CD4-positive, alpha-beta memory T cell (primary cell): ENCODE results near the gene PRDM16. TPM values are rescaled to one million over a fixed set of nuclear protein-coding genes. Genes with fewer than 3 reads are reported as not detected.

Experiments used
- CTCF ChIA-PET: fragments of 350-600 bp; sonication (Branson Sonifier 250); formaldehyde crosslinking; loops from one replicate; lab custom pipeline; 2021; ENCODE audit warnings: inconsistent platforms; ENCODE audit not compliant: partially characterized antibody; lab: Charles Lee
- POLR2A ChIA-PET: fragments of 350-600 bp; sonication (Branson Sonifier 250); formaldehyde crosslinking; loops from one replicate; lab custom pipeline; 2021; ENCODE audit not compliant: partially characterized antibody; lab: Charles Lee
- DNase-seq, 5 donors: peaks; one replicate each; pipeline versions ENCODE4 v3.0.0 to v3.0.0-alpha.2; 2020 to 2022; ENCODE audit warnings: mixed read lengths in 1 of 5
- H3K27ac ChIP-seq: one replicate; pipeline ENCODE4 v1.7.0; 2013; ENCODE audit warnings: low read depth, low read length
- H3K27me3 ChIP-seq: 2 replicates; pipeline ENCODE4 v1.7.0; 2013; ENCODE audit warnings: mild to moderate bottlenecking, low read length, moderate library complexity; ENCODE audit not compliant: insufficient read depth
- H3K36me3 ChIP-seq: 2 replicates; pipeline ENCODE4 v1.7.0; 2013; ENCODE audit warnings: mild to moderate bottlenecking, low read length, moderate library complexity; ENCODE audit not compliant: insufficient read depth
- H3K4me1 ChIP-seq: 2 replicates; pipeline ENCODE4 v1.7.0; 2013; ENCODE audit warnings: mild to moderate bottlenecking, low read length, moderate library complexity; ENCODE audit not compliant: insufficient read depth
- H3K4me3 ChIP-seq, 2 donors: one replicate each; pipeline ENCODE4 v1.7.0; 2013; ENCODE audit warnings: low read length in 2 of 2, mild to moderate bottlenecking in 1 of 2
- H3K9me3 ChIP-seq, 2 donors: one replicate each; pipeline ENCODE4 v1.7.0; 2013; ENCODE audit warnings: low read length in 2 of 2, control low read depth in 1 of 2; ENCODE audit not compliant: control insufficient read depth in 1 of 2
- H3K27ac Mint-ChIP-seq, 7 donors: one replicate each; pipeline ENCODE4 v1.8.0; 2020 to 2021; ENCODE audit warnings: mixed read lengths in 7 of 7, mild to moderate bottlenecking in 6 of 7, inconsistent platforms in 3 of 7, moderate library complexity in 3 of 7
- H3K27me3 Mint-ChIP-seq, 2 donors: one replicate each; pipeline ENCODE4 v1.8.0; 2020 to 2021; ENCODE audit warnings: mixed read lengths in 2 of 2
- H3K36me3 Mint-ChIP-seq, 2 donors: one replicate each; pipeline ENCODE4 v1.8.0; 2020 to 2021; ENCODE audit warnings: mixed read lengths in 2 of 2, inconsistent platforms in 1 of 2, mild to moderate bottlenecking in 1 of 2
- H3K4me1 Mint-ChIP-seq, 4 donors: one replicate each; pipeline ENCODE4 v1.8.0; 2020 to 2021; ENCODE audit warnings: mixed read lengths in 4 of 4, mild to moderate bottlenecking in 1 of 4
- H3K4me3 Mint-ChIP-seq, 8 donors: one replicate each; pipeline ENCODE4 v1.8.0; 2020 to 2021; ENCODE audit warnings: mixed read lengths in 8 of 8, mild to moderate bottlenecking in 7 of 8, moderate library complexity in 6 of 8, inconsistent platforms in 3 of 8
- H3K9me3 Mint-ChIP-seq, 8 donors: one replicate each; pipeline ENCODE4 v1.8.0; 2020 to 2021; ENCODE audit warnings: mixed read lengths in 8 of 8, mild to moderate bottlenecking in 5 of 8, inconsistent platforms in 3 of 8, moderate library complexity in 1 of 8
- intact Hi-C: fragments of 100-400 bp; cut with micrococcal nuclease; formaldehyde crosslinking; loops from one replicate; pipeline ENCODE4 v1.15.1; 2023
- polyA plus RNA-seq, 2 donors: library from polyadenylated mRNA; unstranded; fragments of 300-500 nt; fragmentation: Illumina TruSeq; gene quantifications; one replicate each; pipeline ENCODE4 v1.2.3, GENCODE V29; 2021
- total RNA-seq, 2 experiments: library from RNA; stranded (reverse); gene quantifications; one replicate each; pipeline ENCODE4 v1.2.3, GENCODE V29; 2021

PRDM16 gene
- total and polyA plus RNA-seq, 4 experiments from 2014 or later: not detected

DNA sequence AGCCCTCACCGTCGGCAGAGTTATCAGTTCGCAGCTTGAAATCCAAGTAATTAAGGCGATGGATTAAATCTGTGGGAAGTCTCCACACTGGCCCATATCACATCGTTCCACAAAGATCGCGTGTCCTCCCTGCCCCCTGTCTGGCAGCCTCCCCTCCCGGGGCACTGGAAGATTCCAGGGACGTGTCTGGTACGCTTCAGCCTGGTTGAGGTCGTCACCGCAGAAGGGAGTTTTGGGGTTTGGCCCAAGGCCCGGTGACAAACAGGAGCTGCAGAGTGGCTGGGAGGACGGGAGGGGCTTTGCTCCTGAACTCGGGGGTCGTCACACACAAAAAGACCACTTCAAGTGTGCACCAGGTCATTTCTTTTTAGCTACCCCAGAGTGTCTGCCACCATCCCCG lies 51.1 kb downstream of the PRDM16 start:
- H3K27ac ChIP-seq: no peak overlapping the region
- no peak overlapping the region for H3K4me3 ChIP-seq
- Mint-ChIP-seq H3K27me3 (no peaks in the 10 kb centered on the region), H3K9me3 (no peaks in the 10 kb centered on the region), H3K4me1 (no peaks in the 10 kb centered on the region), H3K4me3 (no peak overlapping the region), H3K27ac (no peak overlapping the region), H3K36me3 (no peaks in the 10 kb centered on the region)
- intact Hi-C loops: no loop called here
- H3K4me1 ChIP-seq: no peaks in the 10 kb centered on the region
- CTCF ChIA-PET: no interaction called here
- H3K9me3 ChIP-seq: no peaks in the 10 kb centered on the region
- no peaks in the 10 kb centered on the region for H3K27me3 ChIP-seq
- POLR2A ChIA-PET: no interaction called here
- H3K36me3 ChIP-seq: no peaks in the 10 kb centered on the region
- DNase-seq: no peak

DNA sequence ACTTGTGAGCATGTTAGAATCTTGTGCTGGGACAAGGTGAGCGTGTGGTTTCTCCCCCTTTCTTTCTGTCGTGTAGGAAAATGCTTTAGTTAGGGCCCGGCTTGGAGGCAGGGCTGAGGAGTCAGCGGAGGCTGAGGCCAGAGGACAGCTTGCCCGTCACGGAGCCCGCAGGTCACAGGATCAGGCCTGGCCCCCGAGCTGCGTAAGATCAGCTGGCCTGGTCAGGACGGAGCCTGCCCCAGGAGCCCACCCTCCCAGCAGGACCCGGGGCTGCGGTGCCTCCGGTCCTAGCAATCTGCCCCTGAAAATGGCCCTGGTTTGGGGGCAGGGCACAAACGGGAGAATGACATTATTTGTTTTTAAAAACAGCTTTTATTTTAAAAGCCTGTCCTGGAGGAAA lies 52.0 kb downstream of the PRDM16 start:
- ChIA-PET CTCF (no interaction called here), POLR2A (no interaction called here)
- Histone ChIP-seq H3K4me3 (no peak overlapping the region), H3K4me1 (no peaks in the 10 kb centered on the region), H3K36me3 (no peaks in the 10 kb centered on the region), H3K27me3 (no peaks in the 10 kb centered on the region), H3K27ac (no peak overlapping the region), H3K9me3 (no peaks in the 10 kb centered on the region)
- no peak overlapping the region for H3K4me3 Mint-ChIP-seq
- H3K9me3 Mint-ChIP-seq: no peaks in the 10 kb centered on the region
- intact Hi-C loops: no loop called here
- no peak overlapping the region for H3K27ac Mint-ChIP-seq
- no peaks in the 10 kb centered on the region for H3K27me3 Mint-ChIP-seq
- H3K36me3 Mint-ChIP-seq: no peaks in the 10 kb centered on the region
- no peaks in the 10 kb centered on the region for H3K4me1 Mint-ChIP-seq
- DNase-seq: no peak

DNA sequence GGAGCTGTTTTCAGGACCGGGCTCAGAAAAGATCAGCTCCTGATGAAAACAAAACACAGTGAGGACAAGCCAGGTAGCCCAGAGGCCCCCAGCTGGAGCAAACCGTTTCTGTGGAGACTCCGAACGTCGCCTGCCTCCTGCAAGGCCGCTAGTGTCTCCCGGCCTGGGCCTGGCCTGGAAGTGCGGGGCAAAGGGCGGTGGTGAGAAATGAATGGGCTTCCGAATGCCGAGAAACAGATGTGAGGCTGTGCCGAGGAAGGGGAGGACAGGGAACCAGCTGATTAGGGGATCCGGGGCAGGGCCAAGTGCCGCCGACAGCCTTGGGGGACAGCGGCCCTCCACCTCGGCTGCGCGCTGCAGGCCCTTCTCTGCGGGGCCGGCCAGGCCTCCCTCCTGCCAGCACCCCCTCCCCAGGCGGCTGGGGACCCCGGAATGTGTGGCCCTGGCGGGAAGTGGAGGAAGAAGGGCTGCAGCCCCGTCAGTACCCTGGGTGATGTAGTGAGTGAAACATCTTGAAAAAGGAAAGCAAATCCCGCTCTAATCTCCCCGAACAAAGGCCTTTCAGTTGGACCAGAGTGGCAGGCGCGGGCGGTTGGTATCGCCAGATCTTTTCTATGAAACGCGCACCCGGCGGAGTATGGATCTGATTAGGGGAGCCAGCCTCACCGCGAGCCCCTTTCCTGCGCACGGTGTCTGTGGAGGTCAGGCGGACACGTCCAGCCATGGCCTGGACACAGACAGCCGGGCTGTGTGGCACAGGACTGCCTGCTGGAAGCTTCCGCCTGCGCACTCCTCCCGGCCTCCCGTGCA lies 52.6 kb downstream of the PRDM16 start:
- no peaks in the 10 kb centered on the region for H3K9me3 ChIP-seq
- no peaks in the 10 kb centered on the region for H3K36me3 Mint-ChIP-seq
- no peaks in the 10 kb centered on the region for H3K36me3 ChIP-seq
- H3K27ac Mint-ChIP-seq: peak overlapping the region in 1 of 7 donors; percentile 29
- POLR2A ChIA-PET: no interaction called here
- H3K4me1 Mint-ChIP-seq: no peaks in the 10 kb centered on the region
- no peak overlapping the region for H3K4me3 ChIP-seq
- H3K27me3 Mint-ChIP-seq: no peaks in the 10 kb centered on the region
- H3K27ac ChIP-seq: no peak overlapping the region
- H3K4me3 Mint-ChIP-seq: no peak overlapping the region
- H3K9me3 Mint-ChIP-seq: no peaks in the 10 kb centered on the region
- H3K27me3 ChIP-seq: no peaks in the 10 kb centered on the region
- intact Hi-C loops: no loop called here
- H3K4me1 ChIP-seq: no peaks in the 10 kb centered on the region
- DNase-seq: no peak
- CTCF ChIA-PET: no interaction called here

DNA sequence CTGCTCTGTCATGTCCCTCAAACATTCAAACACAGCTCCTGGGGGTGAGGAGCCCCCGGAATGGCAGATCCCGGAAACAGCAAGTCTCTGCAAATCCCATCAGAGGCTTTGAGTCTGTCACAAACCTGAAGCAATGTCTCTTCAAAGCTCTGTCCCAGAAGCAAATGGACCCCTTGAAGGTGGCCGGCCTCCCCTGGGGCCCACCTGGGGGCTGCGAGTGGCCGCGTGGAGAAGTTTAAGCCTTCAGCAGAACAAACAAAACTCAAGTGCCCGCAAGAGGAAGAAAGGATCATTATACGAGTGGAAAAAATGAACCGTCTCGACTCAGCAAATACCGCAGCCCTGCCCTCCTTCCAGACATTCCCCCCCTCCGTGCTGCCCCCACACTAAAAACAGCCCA lies 53.3 kb downstream of the PRDM16 start:
- Mint-ChIP-seq H3K4me1 (no peaks in the 10 kb centered on the region), H3K4me3 (no peak overlapping the region), H3K27ac (no peak overlapping the region), H3K27me3 (no peaks in the 10 kb centered on the region), H3K9me3 (no peaks in the 10 kb centered on the region), H3K36me3 (no peaks in the 10 kb centered on the region)
- Histone ChIP-seq H3K27ac (no peak overlapping the region), H3K27me3 (no peaks in the 10 kb centered on the region), H3K36me3 (no peaks in the 10 kb centered on the region), H3K4me1 (no peaks in the 10 kb centered on the region), H3K9me3 (no peaks in the 10 kb centered on the region), H3K4me3 (no peak overlapping the region)
- CTCF ChIA-PET: no interaction called here
- intact Hi-C loops: no loop called here
- no peak for DNase-seq
- POLR2A ChIA-PET: no interaction called here

DNA sequence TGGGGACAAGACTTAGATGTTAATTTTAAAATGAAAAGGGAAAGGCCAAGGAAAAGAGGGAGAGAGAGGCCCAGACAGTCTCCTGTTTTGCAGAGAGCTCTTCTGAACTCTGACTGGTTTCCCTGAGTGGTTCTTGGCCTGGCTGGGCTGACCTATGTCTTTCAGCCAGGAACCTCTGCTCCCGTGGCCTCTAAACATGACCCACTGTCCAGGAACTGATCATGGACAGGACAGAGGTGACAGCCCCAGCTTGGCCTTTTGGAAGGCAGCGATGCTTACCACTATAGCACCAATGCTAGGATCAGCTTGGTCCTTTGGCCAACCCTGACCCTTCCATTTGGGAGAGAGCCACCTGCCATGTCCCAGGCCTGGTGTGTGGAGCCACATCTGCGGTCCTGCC lies 55.2 kb downstream of the PRDM16 start:
- H3K36me3 ChIP-seq: no peaks in the 10 kb centered on the region
- DNase-seq: no peak
- ChIA-PET CTCF (no interaction called here), POLR2A (no interaction called here)
- no peaks in the 10 kb centered on the region for H3K4me1 Mint-ChIP-seq
- no peak overlapping the region for H3K4me3 ChIP-seq
- H3K27me3 Mint-ChIP-seq: no peaks in the 10 kb centered on the region
- no peaks in the 10 kb centered on the region for H3K9me3 Mint-ChIP-seq
- intact Hi-C loops: no loop called here
- H3K4me3 Mint-ChIP-seq: no peak overlapping the region
- H3K27ac Mint-ChIP-seq: no peak overlapping the region
- no peaks in the 10 kb centered on the region for H3K4me1 ChIP-seq
- no peaks in the 10 kb centered on the region for H3K36me3 Mint-ChIP-seq
- H3K9me3 ChIP-seq: no peaks in the 10 kb centered on the region
- H3K27me3 ChIP-seq: no peaks in the 10 kb centered on the region
- H3K27ac ChIP-seq: no peak overlapping the region

GRCh38 chr1:3125078-3125477 lies 56.1 kb downstream of the PRDM16 start:
- no peak overlapping the region for H3K27ac ChIP-seq
- DNase-seq: no peak
- Mint-ChIP-seq H3K4me3 (no peak overlapping the region), H3K9me3 (no peaks in the 10 kb centered on the region), H3K36me3 (no peaks in the 10 kb centered on the region), H3K4me1 (no peaks in the 10 kb centered on the region), H3K27me3 (no peaks in the 10 kb centered on the region), H3K27ac (no peak overlapping the region)
- no peaks in the 10 kb centered on the region for H3K9me3 ChIP-seq
- no peaks in the 10 kb centered on the region for H3K4me1 ChIP-seq
- POLR2A ChIA-PET: no interaction called here
- no peaks in the 10 kb centered on the region for H3K36me3 ChIP-seq
- no peaks in the 10 kb centered on the region for H3K27me3 ChIP-seq
- intact Hi-C loops: no loop called here
- H3K4me3 ChIP-seq: no peak overlapping the region
- CTCF ChIA-PET: no interaction called here

- Mint-ChIP-seq H3K27me3 (no peaks in the 10 kb centered on the region), H3K4me3 (no peak overlapping the region), H3K27ac (no peak overlapping the region), H3K4me1 (no peaks in the 10 kb centered on the region), H3K36me3 (no peaks in the 10 kb centered on the region), H3K9me3 (no peaks in the 10 kb centered on the region)
- Histone ChIP-seq H3K9me3 (no peaks in the 10 kb centered on the region), H3K4me3 (no peak overlapping the region), H3K27me3 (no peaks in the 10 kb centered on the region), H3K27ac (no peak overlapping the region), H3K4me1 (no peaks in the 10 kb centered on the region), H3K36me3 (no peaks in the 10 kb centered on the region)
- DNase-seq: no peak
- ChIA-PET POLR2A (no interaction called here), CTCF (no interaction called here)
- intact Hi-C loops: no loop called here
Measured at GRCh38 chr1:3125546-3126368, 56.8 kb downstream of the PRDM16 start.
